ENCODE results near the gene CORO1C. TPM values are rescaled to one million over a fixed set of nuclear protein-coding genes. Genes with fewer than 3 reads are reported as not detected.
"Not testable (repeated sequence)": the region's sequence is repeated elsewhere in the genome, so short reads cannot be mapped to it uniquely, and the experiment has no call there.

The CORO1C gene
- total RNA-seq, 1 experiment from 2014 or later, result 52.2 TPM

GRCh38 chr12:108630481-108631207, 100.7 kb downstream of the CORO1C start:
- Histone ChIP-seq H3K4me3 (ENCODE audit: insufficient read depth, low read depth, low read length) (no peak overlapping the region), H3K27me3 (ENCODE audit: control insufficient read depth, insufficient read depth, low read length) (no peaks in the 10 kb centered on the region), H3K36me3 (replicated peaks; ENCODE audit: control insufficient read depth, insufficient read depth, low read length) (no peaks in the 10 kb centered on the region)
- DNase-seq, result no peak

GRCh38 chr12:108629824-108630476, 101.4 kb downstream of the CORO1C start:
- peak; percentile 50 for DNase-seq
- Histone ChIP-seq H3K27me3 (ENCODE audit: control insufficient read depth, insufficient read depth, low read length) (no peaks in the 10 kb centered on the region), H3K36me3 (replicated peaks; ENCODE audit: control insufficient read depth, insufficient read depth, low read length) (no peaks in the 10 kb centered on the region; the same call in 1 of the 2 replicates), H3K4me3 (ENCODE audit: insufficient read depth, low read depth, low read length) (no peak overlapping the region)

GRCh38 chr12:108629151-108629550, 102.2 kb downstream of the CORO1C start:
- Histone ChIP-seq H3K27me3 (ENCODE audit: control insufficient read depth, insufficient read depth, low read length) (no peaks in the 10 kb centered on the region), H3K4me3 (ENCODE audit: insufficient read depth, low read depth, low read length) (no peak overlapping the region)
- no peak for DNase-seq

GRCh38 chr12:108627134-108627920, 104.0 kb downstream of the CORO1C start:
- Histone ChIP-seq H3K4me3 (ENCODE audit: insufficient read depth, low read depth, low read length) (no peak overlapping the region), H3K36me3 (replicated peaks; ENCODE audit: control insufficient read depth, insufficient read depth, low read length) (no peaks in the 10 kb centered on the region; the same call in 1 of the 2 replicates), H3K27me3 (ENCODE audit: control insufficient read depth, insufficient read depth, low read length) (no peaks in the 10 kb centered on the region)
- DNase-seq, result no peak

More at GRCh38 chr12:108629151-108629550, 102.2 kb downstream of the CORO1C start:
- H3K36me3 ChIP-seq (replicated peaks; ENCODE audit: control insufficient read depth, insufficient read depth, low read length), result no peaks in the 10 kb centered on the region; the same call in 1 of the 2 replicates

- DNase-seq, result no peak
- Histone ChIP-seq H3K4me3 (ENCODE audit: insufficient read depth, low read depth, low read length) (no peak overlapping the region), H3K36me3 (replicated peaks; ENCODE audit: control insufficient read depth, insufficient read depth, low read length) (no peaks in the 10 kb centered on the region; the same call in 1 of the 2 replicates), H3K27me3 (ENCODE audit: control insufficient read depth, insufficient read depth, low read length) (no peaks in the 10 kb centered on the region)
These were observed 106.1 kb downstream of the CORO1C start for GRCh38 chr12:108625228-108625627.

- DNase-seq, result no peak
- Histone ChIP-seq H3K36me3 (replicated peaks; ENCODE audit: control insufficient read depth, insufficient read depth, low read length) (no peaks in the 10 kb centered on the region; the same call in 1 of the 2 replicates), H3K27me3 (ENCODE audit: control insufficient read depth, insufficient read depth, low read length) (no peaks in the 10 kb centered on the region), H3K4me3 (ENCODE audit: insufficient read depth, low read depth, low read length) (no peak overlapping the region)
These were observed 107.7 kb downstream of the CORO1C start for GRCh38 chr12:108623577-108623976.

GRCh38 chr12:108622921-108623514, 108.3 kb downstream of the CORO1C start:
- DNase-seq, result no peak
- H3K27me3 ChIP-seq (ENCODE audit: control insufficient read depth, insufficient read depth, low read length), result no peaks in the 10 kb centered on the region

GRCh38 chr12:108622421-108622820, 108.9 kb downstream of the CORO1C start:
- DNase-seq, result peak; percentile 65

More at GRCh38 chr12:108622921-108623514, 108.3 kb downstream of the CORO1C start:
- Histone ChIP-seq H3K36me3 (replicated peaks; ENCODE audit: control insufficient read depth, insufficient read depth, low read length) (no peaks in the 10 kb centered on the region; the same call in 1 of the 2 replicates), H3K4me3 (ENCODE audit: insufficient read depth, low read depth, low read length) (no peak overlapping the region)

GRCh38 chr12:108621161-108621560, 110.2 kb downstream of the CORO1C start:
- Histone ChIP-seq H3K36me3 (replicated peaks; ENCODE audit: control insufficient read depth, insufficient read depth, low read length) (no peaks in the 10 kb centered on the region; the same call in 1 of the 2 replicates), H3K27me3 (ENCODE audit: control insufficient read depth, insufficient read depth, low read length) (no peaks in the 10 kb centered on the region), H3K4me3 (ENCODE audit: insufficient read depth, low read depth, low read length) (no peak overlapping the region)
- DNase-seq, result no peak

More at GRCh38 chr12:108622421-108622820, 108.9 kb downstream of the CORO1C start:
- Histone ChIP-seq H3K36me3 (replicated peaks; ENCODE audit: control insufficient read depth, insufficient read depth, low read length) (no peaks in the 10 kb centered on the region; the same call in 1 of the 2 replicates), H3K4me3 (ENCODE audit: insufficient read depth, low read depth, low read length) (no peak overlapping the region), H3K27me3 (ENCODE audit: control insufficient read depth, insufficient read depth, low read length) (no peaks in the 10 kb centered on the region)

- Histone ChIP-seq H3K4me3 (ENCODE audit: insufficient read depth, low read depth, low read length) (no peak overlapping the region), H3K36me3 (replicated peaks; ENCODE audit: control insufficient read depth, insufficient read depth, low read length) (no peaks in the 10 kb centered on the region), H3K27me3 (ENCODE audit: control insufficient read depth, insufficient read depth, low read length) (no peaks in the 10 kb centered on the region)
- DNase-seq, result no peak
These were observed 111.0 kb downstream of the CORO1C start for GRCh38 chr12:108620236-108620879.

GRCh38 chr12:108619369-108620160, 111.8 kb downstream of the CORO1C start:
- DNase-seq, result no peak
- no peaks in the 10 kb centered on the region for H3K27me3 ChIP-seq (ENCODE audit: control insufficient read depth, insufficient read depth, low read length)
- H3K36me3 ChIP-seq (replicated peaks; ENCODE audit: control insufficient read depth, insufficient read depth, low read length), result no peaks in the 10 kb centered on the region
- no peak overlapping the region for H3K4me3 ChIP-seq (ENCODE audit: insufficient read depth, low read depth, low read length)

- not testable (repeated sequence) for H3K36me3 ChIP-seq (replicated peaks; ENCODE audit: control insufficient read depth, insufficient read depth, low read length); H3K27me3 ChIP-seq (ENCODE audit: control insufficient read depth, insufficient read depth, low read length); DNase-seq; H3K4me3 ChIP-seq (ENCODE audit: insufficient read depth, low read depth, low read length)
These were observed 112.4 kb downstream of the CORO1C start for GRCh38 chr12:108618953-108619274.

All from H7 (cell line).